Measurements from ENCODE around the gene CNST.
"Not testable (repeated sequence)": the region's sequence is repeated elsewhere in the genome, so short reads cannot be mapped to it uniquely, and the experiment has no call there.

CNST gene

DNA sequence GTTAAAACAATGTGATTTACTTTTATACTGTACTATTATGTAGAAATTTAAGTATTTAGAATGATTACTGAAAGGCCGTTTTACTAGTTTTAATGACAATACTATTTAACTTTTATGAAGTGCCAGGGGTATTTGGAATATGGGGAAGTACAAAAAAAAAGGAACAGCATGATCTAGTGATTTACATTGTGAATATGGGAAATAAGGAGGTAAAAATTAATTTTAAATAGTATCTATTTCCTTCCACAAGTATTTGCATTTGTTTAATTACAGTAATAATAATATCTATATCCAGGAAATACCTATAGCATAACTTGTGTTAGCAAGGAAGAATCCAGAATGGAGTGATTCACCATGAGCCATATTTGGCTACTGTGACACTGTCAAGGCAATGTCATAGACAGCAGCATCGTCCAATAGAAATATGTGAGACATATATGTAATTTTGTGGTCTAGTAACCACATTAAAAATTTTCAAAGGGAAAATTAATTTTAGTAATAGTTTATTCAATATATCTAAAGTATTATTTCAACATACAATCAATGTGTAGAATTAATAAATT is 22.0 kb downstream of the CNST start:
- no peak for FAIRE-seq

DNA sequence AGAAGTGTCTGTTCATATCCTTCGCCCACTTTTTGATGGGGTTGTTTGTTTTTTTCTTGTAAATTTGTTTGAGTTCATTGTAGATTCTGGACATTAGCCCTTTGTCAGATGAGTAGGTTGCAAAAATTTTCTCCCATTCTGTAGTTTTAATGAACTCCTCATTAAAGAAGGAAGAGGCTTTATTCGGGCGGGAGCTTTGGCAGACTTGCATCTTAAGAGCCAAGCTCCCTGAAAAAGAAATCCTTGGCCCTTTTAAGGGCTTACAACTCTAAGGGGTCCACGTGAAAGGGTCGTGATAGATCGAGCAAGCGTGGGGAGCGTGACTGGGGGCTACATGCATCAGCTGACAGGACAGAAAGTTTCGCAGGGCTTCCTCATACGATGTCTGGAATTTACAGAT is 23.7 kb downstream of the CNST start:
- FAIRE-seq = not testable (repeated sequence)

DNA sequence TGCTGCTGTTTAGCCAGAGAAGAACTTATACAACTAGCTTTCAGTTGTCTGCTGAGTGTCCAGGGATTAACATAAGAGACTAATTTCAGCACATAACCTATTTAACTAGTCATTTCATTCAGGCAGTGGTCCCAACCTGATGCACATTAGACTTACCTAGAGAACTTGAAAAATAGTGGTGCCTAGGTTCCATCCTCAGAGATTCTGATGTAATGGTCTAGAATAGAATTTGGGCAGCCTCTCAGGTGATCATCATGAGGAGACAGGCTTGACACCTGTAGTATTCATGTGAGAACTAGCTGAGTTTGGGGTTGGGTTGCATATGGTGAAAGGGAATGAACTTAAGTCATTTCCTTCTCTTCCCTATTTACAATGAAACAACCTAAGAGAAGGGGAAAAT is 24.8 kb downstream of the CNST start:
- no peak for FAIRE-seq

DNA sequence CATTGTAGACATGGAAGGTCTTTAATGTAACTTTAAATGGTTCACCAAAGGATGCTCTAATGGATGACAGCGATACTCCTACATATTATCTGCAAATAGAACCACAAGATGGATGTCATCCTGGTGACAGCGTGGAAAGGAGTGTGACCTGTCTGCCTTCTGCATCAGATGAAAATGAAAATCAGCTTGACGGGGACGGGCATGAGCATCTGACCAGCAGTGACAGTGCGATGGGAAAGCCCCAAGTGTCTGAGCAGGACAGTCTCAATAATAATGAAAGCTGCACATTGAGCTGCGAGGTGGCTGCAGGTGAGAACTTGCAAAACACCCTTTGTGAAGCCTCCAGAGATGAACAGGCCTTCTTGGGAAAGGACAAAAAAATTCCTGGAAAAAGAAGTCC is 25.2 kb downstream of the CNST start:
- no peak for FAIRE-seq

DNA sequence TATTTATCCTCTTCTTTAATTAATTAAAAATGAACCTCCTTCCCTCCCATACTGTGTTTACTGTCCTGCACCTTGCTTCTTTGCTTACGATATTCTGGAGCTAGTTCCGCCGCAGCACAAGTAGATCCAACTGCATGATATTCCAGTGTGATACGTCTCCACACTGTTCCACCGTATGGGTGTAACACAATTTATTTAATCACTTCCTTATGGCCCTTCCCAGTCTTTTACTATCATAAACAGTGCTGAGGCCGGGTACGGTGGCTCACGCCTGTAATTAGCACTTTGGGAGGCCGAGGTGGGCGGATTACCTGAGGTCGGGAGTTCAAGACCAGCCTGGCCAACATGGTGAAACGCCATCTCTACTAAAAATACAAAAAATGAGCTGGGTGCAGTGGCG is 25.7 kb downstream of the CNST start:
- no peak for FAIRE-seq

DNA sequence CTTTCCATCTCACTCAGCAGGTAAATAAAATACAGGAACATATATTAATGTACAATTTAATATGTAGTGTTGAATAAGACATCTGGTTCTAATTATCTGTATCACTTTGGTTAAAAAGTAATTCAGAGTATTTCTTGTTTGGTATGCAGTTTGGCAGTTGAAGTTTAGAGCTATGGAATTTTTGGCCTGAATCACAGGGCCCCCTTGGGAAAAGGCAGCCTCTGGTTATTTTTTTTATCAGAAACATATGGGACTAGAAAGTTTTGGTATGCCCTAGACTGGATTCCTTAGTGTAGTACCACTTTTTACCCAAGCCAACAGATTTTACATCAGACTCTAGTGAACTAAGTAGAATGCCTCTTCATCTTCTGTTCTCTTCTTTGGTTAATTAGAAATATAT is 26.4 kb downstream of the CNST start:
- no peak for FAIRE-seq

DNA sequence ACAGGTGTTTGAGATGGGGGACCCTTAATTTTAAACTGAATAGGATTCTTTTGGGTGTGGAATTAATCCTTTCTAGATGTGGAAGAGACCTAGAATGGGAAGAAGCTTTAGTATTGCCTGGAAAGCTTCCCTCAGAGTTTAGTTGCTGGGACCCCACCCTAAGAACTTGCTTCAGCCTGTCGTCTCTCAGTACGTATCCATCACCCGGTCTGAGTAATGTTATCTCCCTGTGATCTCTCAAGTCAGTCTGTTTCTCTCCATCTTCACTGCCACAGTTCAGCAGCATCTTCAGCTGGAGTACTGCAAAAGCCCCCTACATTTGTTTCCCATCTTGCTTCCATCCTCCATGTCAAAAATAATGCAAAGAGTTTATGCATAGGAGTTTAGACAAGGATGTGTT is 28.9 kb downstream of the CNST start:
- no peak for FAIRE-seq

DNA sequence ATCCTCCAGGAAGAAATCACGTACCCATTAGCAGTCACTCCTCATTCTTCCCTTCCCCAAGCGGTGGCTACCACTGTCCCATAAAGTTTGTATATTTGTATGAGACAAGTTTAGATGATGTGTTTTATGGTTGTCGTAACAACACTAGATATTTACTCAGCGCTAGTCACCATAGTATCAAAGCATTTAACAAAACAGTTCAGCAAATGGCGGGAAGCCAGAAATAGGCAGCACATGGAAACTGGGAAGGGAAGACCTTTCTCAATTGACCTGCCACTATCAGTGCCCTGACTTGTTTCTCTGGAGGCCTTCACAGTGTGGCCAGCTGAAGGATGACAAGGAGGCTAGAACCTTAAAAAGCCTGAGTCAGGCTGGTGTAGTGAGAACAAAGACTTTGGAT is 31.1 kb downstream of the CNST start:
- no peak for FAIRE-seq

DNA sequence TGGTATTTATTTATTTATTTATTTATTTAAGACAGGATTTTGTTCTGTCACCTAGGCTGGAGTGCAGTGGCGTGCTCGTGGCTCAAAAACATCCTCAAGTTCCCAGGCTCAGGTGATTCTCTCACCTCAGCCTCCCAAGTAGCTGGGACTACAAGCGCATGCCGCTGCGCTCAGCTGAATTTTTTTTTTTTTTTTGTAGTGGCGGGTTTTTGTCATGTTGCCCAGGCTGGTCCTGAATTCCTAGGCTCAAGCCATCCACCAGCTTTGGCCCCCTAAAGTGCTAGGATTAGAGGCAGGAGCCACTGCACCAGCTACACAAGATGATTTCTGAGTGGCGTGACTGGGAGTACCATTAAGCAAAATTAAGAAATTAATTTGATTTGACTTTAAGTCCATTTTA is 31.7 kb downstream of the CNST start:
- FAIRE-seq = no peak

DNA sequence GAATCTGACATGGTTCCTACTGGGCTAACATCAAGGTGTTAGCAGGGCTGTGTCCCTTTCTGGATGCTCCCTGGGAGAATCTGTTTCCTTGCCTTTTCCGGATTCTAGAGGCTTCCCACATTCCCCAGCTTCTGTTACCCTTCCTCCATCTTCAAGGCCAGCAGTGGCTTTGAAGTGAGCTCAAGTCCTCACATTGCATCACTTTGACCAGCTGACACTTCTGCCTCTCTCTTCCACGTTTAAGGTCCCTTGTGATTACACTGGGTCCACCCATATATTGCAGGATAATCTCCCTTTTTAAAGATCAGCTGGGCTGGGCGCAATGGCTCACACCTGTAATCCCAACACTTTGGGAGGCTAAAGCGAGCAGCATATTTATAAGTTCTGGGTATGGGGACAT is 33.1 kb downstream of the CNST start:
- no peak for FAIRE-seq

DNA sequence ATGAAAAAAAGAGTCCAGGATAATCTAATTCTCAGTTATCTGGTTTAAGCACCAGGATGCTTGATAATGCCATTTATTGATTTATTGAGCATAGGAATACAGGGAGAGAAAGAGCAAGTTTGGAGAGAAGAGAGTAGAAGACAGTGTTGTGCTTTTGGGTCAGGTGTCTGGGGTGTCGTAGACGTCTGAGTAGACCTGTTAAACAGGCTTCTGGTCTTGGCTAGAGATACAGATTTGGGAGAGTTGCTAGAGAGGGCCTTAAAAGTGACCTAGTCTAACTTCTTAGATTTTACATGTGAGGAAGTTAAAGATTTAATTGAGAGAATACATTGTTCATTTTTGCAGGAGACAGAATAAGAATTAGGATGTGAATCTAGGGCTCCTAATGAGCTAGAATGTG is 34.3 kb downstream of the CNST start:
- no peak for FAIRE-seq

DNA sequence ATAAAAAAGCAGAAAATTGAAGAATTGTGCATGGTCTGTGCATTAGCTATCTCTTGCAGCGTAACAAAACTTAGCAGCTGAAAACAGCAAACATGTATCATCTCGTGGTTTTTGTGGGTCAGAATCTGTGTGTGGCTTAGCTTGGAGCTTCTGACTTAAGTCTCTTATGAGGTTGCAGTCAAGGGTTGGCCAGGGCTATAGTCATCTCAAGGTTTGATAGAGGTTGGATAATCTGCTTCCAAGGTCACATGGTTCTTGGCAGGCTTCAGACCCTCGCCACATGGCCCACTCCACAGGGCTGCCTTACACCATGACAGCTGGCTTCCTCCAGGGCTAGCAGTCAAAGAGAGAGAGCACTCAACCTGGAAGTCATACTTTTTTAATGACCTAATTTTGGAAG is 35.9 kb downstream of the CNST start:
- no peak for FAIRE-seq

DNA sequence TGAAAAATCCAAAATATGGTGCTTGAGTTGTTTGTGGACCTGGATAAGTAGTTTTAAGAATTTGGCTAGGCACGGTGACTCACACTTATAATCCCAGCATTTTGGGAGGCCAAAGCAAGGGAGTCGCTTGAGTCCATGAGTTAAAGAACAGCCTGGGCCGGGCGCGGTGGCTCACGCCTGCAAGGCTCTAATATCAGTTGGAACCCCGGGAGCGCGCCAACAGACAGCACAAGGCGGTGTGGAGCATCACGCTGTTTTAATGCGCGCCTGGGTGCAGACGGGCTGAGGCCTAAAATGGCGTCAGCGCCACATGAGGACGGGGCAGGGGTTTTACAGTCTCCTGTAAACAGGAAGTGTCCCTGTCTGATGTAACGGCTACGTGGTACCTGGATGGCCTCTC is 39.0 kb downstream of the CNST start:
- FAIRE-seq = not testable (repeated sequence)

DNA sequence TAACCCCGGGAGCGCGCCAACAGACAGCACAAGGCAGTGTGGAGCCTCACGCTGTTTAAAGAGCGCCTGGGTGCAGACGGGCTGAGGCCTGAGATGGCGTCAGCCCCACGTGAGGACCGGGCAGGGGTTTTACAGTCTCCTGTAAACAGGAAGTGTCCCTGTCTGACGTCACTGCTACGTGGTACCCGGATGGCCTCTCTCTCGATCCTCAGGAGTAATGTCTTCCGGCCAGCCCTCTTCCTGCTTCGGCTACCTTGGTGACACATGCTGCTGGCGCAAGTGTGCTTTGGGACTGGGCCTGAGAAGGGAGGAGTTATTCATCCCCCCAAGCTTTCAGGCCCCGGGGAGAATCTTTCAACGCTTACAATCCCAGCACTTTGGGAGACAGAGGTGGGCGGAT is 41.2 kb downstream of the CNST start:
- no peak for FAIRE-seq

DNA sequence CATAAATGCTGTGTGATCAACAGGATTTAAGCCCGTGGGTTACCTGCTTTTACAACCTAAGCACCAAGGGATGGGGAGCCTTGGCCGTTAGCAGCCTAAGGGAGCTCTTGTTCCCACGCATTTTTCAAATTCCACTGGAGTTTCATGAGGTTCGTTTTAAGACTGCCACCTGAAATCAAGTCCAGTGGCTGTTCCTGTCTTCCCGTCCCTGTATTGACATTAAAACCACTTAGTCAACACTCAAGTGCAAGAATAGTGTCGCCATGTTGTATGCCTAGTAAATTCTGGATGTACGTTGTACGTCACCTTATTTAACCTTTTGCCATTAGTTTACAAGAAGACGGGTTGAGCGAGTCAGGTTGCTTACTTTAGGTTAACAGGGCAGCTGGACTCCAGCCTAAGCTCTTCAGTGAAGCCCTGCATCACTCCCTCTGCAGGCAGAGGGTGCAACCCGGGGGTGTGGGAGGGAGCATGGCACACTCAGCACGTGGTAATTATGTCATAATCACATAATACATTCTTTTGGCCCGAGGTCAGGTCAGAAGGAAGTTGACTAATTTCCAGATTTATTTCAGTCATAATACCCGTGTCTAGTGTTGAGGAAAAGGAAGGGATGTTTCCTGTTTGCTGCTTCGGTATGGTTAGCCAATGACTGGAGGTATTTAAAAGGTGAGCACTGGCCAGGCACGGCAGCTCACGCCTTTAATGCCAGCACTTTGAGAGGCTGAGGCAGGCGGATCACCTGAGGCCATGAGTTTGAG is 42.5 kb downstream of the CNST start:
- no peak for FAIRE-seq

DNA sequence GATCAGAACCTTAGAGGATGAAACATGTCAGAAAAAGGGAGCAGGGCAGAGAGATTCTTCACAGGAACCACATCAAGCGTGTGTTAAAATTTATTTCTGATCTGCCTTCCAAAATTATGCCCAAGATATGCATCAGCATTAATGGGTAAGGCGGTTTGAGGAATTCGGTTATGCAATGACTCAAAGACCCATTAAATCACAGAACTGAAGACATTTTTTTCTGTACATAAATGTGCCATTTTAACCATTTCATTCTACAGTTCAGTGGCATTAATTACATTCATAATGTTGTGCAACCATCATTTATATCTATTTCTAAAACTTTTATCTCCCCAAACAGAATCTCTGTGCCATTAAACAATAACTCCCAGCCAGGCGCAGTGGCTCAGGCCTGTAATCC is 43.4 kb downstream of the CNST start:
- no peak for FAIRE-seq

DNA sequence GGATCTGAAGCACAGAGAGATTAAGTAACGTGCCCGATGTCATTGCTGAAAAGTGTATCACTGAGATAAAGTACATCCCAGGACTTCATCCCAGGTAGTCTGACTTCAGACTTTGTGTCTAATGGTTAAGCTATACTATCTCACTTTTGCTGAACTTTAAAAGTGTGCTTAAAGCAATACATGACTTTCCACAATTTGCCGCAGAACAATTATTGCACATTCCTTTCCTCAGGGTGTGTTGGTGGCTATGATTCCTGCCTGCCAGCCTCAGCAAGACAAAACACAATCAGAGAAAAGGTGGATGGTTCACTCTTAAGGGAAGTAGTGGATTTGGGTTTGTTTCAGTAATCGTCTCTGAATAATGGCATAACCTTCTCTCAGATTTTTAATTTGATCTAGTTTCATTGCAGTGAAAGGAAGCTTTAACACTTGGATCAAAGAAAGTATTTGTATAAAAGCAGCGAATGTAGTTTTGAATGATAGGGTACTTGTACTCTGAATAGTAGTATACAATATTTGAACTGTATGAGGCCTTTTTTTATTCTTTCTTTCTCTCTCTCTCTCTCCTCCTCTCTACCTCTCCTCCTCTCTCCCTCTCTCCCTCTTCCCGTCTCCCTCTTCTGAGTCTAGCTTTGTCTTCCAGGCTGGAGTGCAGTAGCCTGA is 47.0 kb downstream of the CNST start:
- FAIRE-seq = no peak

DNA sequence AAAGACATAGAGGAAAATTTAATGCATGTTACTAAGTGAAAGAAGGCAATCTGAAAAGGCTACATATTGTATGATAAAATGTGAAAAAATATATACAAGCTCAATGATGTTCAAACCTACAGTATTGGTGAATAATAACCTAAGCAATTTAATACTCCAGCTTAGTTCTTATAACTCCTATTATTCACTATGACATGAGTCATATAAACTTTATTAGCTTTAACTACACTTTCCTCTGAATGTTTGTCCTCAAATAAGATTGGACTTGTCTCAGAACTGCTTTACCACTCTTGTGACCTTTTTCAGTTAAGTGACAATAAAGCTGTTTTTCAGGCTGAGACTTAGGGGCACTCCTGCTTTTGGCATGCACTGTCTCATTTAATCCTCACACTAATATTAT is 50.9 kb downstream of the CNST start:
- FAIRE-seq = no peak

DNA sequence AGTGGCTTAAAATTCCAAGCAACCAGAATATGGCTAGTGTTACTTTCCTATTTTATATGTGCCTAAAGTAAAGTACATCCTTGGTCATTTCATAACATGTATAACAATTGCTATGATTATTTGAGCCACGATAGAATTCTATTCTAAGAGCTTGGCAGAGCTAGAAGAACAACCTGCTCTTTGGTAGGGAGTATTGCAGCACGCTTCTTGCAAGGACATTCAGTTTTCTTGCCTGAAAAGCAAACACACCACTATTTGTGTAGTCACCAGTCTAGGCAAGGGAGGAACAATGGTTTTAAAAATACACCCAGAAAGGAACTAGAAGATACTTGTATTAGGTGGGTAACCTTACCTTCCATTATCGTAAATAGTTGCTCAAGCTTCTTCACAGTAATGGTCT is 51.5 kb downstream of the CNST start:
- no peak for FAIRE-seq

DNA sequence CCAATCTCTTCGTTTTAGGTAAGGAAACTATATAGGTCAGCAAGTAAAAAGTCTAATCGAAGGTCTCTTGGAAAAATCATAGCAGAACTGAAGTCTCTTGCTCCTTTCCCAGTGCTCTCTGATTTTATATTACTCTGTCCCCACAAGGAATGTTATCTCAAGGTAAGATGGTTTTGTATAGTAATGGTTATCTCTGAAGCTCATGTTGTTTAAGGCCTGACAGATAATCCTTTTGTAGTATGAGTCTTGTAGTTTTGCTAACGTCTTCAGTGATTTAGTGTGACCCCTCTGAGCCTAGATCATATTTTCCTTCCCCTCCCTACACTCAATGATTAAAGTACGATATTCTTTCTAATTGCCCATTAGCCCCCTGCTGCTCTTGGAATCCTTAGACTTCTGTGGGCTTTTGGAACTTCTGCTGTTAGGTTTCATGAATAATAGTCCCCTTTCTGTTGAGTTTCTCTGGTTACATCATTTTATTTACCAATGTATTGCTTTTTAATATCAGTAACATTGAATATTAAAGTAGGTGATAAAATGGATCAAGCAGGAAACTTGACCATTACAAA is 52.1 kb downstream of the CNST start:
- no peak for FAIRE-seq

DNA sequence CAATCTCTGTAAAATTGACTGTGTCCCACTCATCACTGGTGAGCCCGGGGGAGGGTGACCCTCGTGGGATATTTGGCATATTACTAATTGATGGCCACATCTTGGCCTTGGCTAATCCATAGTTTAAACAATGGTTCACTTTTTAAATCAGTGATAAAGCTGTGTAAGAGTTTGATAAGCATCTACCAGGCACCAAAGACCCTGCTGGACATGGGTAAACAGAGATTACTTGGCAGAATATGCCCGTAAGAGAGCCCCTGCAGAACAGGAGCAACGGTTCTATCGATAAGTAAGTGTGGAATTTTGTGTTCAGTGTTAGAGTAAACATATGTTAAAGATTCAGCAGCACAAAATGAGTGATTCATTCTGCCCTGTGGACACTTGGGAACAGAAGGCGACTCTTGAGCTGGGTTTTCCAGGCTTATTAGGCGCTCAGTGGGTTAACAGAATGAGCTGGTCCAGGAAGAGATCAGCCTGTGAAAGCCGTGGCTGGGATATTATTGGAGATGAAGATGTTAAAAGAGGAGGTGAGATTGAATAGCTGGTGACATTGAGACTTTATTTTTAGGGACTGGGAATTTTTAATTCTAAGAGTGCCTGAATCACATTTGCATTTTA is 55.9 kb downstream of the CNST start:
- FAIRE-seq = no peak

DNA sequence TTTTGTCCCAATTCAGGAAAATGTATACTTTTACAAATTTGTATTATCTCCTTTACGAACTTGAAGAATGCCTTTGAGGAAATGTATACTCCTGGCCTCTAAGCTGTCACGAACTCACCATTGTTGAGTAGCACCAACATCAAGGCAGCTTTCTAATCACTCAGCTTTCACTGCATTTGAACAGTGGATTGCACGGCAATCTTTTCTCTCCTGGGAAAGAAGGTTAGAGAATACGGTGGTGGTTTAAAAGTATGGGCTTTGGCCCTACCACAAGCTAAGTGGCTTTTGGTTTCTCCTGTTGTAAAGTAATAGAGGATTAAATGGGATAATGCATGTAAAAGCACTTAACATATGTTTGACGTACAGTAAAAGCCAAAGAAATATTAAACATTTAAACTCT is 57.8 kb downstream of the CNST start:
- no peak for FAIRE-seq

DNA sequence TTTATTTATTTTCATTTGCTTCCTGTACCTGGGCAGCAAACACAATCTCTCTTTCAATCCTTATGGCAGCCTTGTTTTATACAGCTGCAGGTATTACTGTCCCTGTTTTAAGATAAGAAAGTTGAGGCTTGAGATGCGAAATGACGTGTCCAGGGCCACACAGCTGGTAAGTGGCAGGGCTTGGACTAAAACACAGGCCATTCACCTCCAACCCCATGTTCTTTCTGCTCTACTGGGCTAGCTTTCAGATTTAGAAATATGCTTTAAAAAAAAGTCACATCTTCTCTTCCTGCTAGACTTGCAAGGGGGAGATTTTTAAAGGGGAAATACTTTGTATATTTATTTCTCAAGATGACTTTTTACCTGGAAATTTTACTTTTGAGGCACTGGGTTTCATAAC is 62.8 kb downstream of the CNST start:
- FAIRE-seq = no peak

DNA sequence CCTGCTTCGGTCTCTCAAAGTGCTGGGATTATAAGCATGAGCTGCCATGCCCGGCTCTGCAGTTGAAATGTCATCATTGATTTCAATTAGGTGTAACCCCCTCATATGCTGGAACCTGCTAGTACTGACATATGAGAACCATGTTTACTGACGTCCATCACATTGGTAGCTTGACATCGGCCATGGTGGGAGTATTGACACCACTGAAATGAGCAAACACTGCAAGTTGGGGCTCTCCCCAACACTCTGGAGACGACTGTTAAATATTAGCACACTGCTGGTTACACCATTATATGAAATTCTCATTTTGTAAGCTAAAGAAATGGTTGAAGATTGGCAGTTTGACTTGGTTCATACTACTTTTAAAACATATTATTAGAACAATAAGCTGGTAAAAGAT is 63.7 kb downstream of the CNST start:
- no peak for FAIRE-seq

Data from G401.6 (cell line).